DND-41 (cell line): ENCODE measurements around the gene ENOPH1.

Experiments
- EZH2 ChIP-seq: IDR thresholded peaks from 3 replicates; pipeline ENCODE4 v1.6.1; 2012; ENCODE audit warnings: borderline replicate concordance, low read depth, mild to moderate bottlenecking, moderate library complexity, low read length, inconsistent platforms; ENCODE audit not compliant: severe bottlenecking
- TF ChIP-seq, protein P1 (sequence below): IDR thresholded peaks from 2 replicates; pipeline ENCODE4 v1.5.1; 2012; ENCODE audit warnings: borderline replicate concordance, low read length, moderate library complexity, mild to moderate bottlenecking; ENCODE audit not compliant: poor library complexity, severe bottlenecking; ENCODE audit errors: extremely low read depth

DNA sequence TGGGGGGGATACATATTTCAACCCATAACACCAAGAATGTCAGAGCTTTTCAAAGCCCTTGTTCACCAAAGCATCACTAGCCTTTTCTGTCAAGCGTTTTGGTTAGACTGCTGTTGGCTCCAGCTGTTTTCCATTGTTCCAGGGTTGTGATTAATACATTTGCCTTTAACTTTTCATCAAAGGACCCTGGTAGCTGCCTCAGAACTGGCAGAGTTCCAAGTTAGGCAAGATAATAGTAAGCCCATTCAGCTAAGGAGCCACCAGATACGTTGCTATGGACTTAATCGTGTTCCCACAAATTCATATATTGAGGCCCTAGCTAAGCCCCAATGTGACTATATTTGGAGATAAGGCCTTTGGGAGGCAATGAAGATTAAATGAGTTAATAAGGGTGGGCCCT, 37.1 kb downstream of the ENOPH1 start:
- TF ChIP-seq, protein P1, sequence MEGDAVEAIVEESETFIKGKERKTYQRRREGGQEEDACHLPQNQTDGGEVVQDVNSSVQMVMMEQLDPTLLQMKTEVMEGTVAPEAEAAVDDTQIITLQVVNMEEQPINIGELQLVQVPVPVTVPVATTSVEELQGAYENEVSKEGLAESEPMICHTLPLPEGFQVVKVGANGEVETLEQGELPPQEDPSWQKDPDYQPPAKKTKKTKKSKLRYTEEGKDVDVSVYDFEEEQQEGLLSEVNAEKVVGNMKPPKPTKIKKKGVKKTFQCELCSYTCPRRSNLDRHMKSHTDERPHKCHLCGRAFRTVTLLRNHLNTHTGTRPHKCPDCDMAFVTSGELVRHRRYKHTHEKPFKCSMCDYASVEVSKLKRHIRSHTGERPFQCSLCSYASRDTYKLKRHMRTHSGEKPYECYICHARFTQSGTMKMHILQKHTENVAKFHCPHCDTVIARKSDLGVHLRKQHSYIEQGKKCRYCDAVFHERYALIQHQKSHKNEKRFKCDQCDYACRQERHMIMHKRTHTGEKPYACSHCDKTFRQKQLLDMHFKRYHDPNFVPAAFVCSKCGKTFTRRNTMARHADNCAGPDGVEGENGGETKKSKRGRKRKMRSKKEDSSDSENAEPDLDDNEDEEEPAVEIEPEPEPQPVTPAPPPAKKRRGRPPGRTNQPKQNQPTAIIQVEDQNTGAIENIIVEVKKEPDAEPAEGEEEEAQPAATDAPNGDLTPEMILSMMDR: no peak
- TF ChIP-seq EZH2: no peak
